Heart right ventricle (tissue), 16 donors: Measurements from ENCODE around the gene TEDDM1. TPM values are rescaled to one million over a fixed set of nuclear protein-coding genes. Genes with fewer than 3 reads are reported as not detected.

Experiments
- ATAC-seq, 8 donors: fragments of 200-7000 bp; cut with Tn5 transposase; one replicate each; pipeline ENCODE4 v1.9.1; 2020; ENCODE audit warnings: mild to moderate bottlenecking in 8 of 8, moderate library complexity in 8 of 8, moderate number of reproducible peaks in 1 of 8
- DNase-seq, 2 donors: peaks; one replicate each; pipeline ENCODE4 v3.0.0-alpha.2; 2020
- H3K27ac ChIP-seq, 10 donors: fragments of 200-600 bp; sonication (generic) in 2 of 10; one replicate each; pipeline versions ENCODE4 v1.5.0 to v1.8.0; 2020 to 2022; ENCODE audit warnings: mild to moderate bottlenecking in 3 of 10
- H3K27me3 ChIP-seq, 7 donors: fragments of 200-600 bp; one replicate each; pipeline ENCODE4 v1.8.0; 2021 to 2022; ENCODE audit warnings: mild to moderate bottlenecking in 2 of 7
- H3K36me3 ChIP-seq, 9 donors: fragments of 200-600 bp; sonication (generic) in 1 of 9; one replicate each; pipeline versions ENCODE4 v1.5.0 to v1.8.0; 2020 to 2022; ENCODE audit warnings: mild to moderate bottlenecking in 2 of 9
- H3K4me1 ChIP-seq, 9 donors: fragments of 200-600 bp; sonication (generic) in 1 of 9; one replicate each; pipeline versions ENCODE4 v1.5.0 to v1.8.0; 2020 to 2022; ENCODE audit warnings: mild to moderate bottlenecking in 4 of 9
- H3K4me3 ChIP-seq, 10 donors: fragments of 200-600 bp; sonication (generic) in 2 of 10; one replicate each; pipeline versions ENCODE4 v1.5.0 to v1.8.0; 2020 to 2022; ENCODE audit warnings: mild to moderate bottlenecking in 7 of 10, moderate library complexity in 2 of 10
- H3K9me3 ChIP-seq, 11 donors: fragments of 200-600 bp in 10 of 11; sonication (generic) in 2 of 11; one replicate each; pipeline versions ENCODE4 v1.5.0 to v1.8.0; 2013 to 2022; ENCODE audit warnings: mild to moderate bottlenecking in 2 of 11, control low read depth in 1 of 11, moderate library complexity in 1 of 11
- CTCF ChIP-seq, 9 donors: fragments of 200-600 bp; sonication (generic) in 2 of 9; IDR thresholded peaks; one replicate each; pipeline versions ENCODE4 v1.5.0 to v1.8.0; 2021 to 2022; ENCODE audit warnings: antibody characterized with exemption in 9 of 9, mild to moderate bottlenecking in 5 of 9, moderate library complexity in 1 of 9
- whole genome bisulfite sequencing, 2 donors: extraction: QIAGEN DNeasy Blood & Tissue Kit; methylation state at CpG; one replicate each; pipeline ENCODE4 v1.1.7; 2013; ENCODE audit warnings: inconsistent platforms in 1 of 2; 5-methylcytosine and 5-hydroxymethylcytosine counted together
- intact Hi-C, 10 donors: fragments of 100-400 bp; cut with DNase I; formaldehyde crosslinking; loops; one replicate each; pipeline versions ENCODE4 v1.11.1 to v1.14.2; 2022
- polyA plus RNA-seq, 2 donors: library from polyadenylated mRNA; stranded (reverse); fragments of 200-250 nt; gene quantifications; one replicate each; pipeline ENCODE4 v1.2.3, GENCODE V29; 2013
- total RNA-seq, 10 donors: library from RNA; stranded (reverse); fragmentation: NEBNext Ultra II Directional in 3 of 10; extraction: Animal tissue kit (Norgen Biotek cat#: 25700) in 3 of 10; gene quantifications; one replicate each; pipeline versions ENCODE4 v1.2.1 to v1.2.4, GENCODE V29; 2021 to 2023
- donor health status: Arrhythmogenic right ventricular cardiomyopathy.
- donor health status: ischemic (EF 13 %, LVEDD 7.1; RV severe dilation, severe dysfunction).
- donor health status: healthy with polysubstance abuse.
- donor health status: DM: no; HTN: yes; CAD: no.
- donor health status: DM: no; HTN: no; CAD: no.
- donor health status: ischemic (EF 25% LVEDD 6.9; RV normal size, moderate dysfunction).
- donor health status: ischemic (EF 25% LVEDD 5.7; RV mildly dilated, moderate dysfunction).
- donor health status: healthy.
- donor health status: DM: yes; HTN: yes; CAD: no.
- donor health status: Ischemic cardiomyopathy.
- donor health status: ischemic (EF 35%, LVEDD 5.7; RV mildly dilated, moderate dysfunction).
- donor health status: nonischemic (EF 11% LVEDD 7.7; RV severe dilation, severe dysfunction).
- donor health status: DM: yes; HTN: yes; CAD: no.
- donor health status: PGD.
- donor health status: ischemic (EF 29% LVEDD 5.4; RV normal size, mild dysfunction).
- donor health status: nonischemic (EF 23%, LVEDD 6.1; RV moderate dilation, normal function).

TEDDM1 gene
- total and polyA plus RNA-seq, 12 donors = not detected

- Histone ChIP-seq H3K4me3 (no peak overlapping the region), H3K27me3 (no peaks in the 10 kb centered on the region), H3K27ac (no peak overlapping the region), H3K9me3 (no peaks in the 10 kb centered on the region), H3K36me3 (no peaks in the 10 kb centered on the region), H3K4me1 (peaks cover 0 to 14% (median 6%) of the 10 kb centered on the region in 9 donors)
- ATAC-seq (no peak), DNase-seq (no peak)
- intact Hi-C loops = no loop called here
- 79 to 85% methylated on average over 2 of the region's 2 CpGs for WGBS, 2 donors
- no peak for TF ChIP-seq CTCF (IDR thresholded peaks at IDR 0.05)
Measured at GRCh38 chr1:182357171-182357570, 43.3 kb downstream of the TEDDM1 start.

DNA sequence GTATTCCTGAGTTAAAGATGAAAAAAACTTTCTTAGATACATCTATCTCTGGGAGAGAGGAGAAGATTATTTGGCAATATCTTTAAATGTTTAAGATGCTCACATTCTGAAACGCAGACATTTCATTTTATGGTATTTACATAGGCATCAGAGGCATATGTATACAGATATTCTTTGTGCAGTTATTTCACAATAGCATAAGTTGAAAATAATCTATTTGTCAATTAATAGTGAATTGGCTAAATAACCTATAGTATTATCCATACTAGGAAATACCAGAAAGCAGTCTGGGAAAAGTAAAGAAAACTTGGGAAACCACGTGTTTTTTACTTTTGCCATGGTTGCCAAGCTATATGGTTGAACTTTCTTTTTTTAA is 44.8 kb downstream of the TEDDM1 start:
- Histone ChIP-seq H3K27ac (no peak overlapping the region), H3K4me1 (peaks cover 0 to 18% (median 6%) of the 10 kb centered on the region in 9 donors), H3K27me3 (no peaks in the 10 kb centered on the region), H3K9me3 (no peaks in the 10 kb centered on the region), H3K36me3 (no peaks in the 10 kb centered on the region), H3K4me3 (no peak overlapping the region)
- ATAC-seq (no peak), DNase-seq (no peak)
- WGBS, 2 donors = 66 to 96% methylated on average over 2 of the region's 2 CpGs
- TF ChIP-seq CTCF (IDR thresholded peaks at IDR 0.05) = no peak
- intact Hi-C loops = no loop called here

DNA sequence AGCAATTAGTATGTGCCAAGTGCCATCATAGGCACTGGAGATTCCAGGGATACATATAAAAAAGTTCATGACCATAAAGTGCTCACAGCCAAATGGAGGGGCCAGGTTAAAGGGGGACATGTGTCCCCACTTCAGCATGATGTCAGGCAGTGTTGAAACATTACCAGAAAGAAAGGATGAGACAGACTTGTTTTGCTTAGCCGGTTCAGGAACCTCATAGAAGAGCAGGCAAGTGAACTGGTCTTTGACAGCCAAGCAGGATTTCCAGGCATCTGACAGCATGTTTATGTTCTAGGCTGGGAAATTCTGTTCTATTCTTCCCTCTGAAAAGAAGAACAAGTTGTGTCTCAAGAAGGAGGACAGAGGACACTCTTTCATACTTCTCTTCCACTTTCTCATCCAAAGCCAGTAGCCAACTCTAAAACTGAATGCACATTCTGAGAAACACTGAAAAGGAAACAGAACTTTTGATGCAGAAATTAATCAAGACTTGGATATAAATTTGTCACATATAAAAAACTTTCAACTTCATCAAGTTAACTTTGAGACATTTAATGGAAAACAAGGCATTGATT is 48.6 kb downstream of the TEDDM1 start:
- 73 to 79% methylated on average over 1 of the region's 1 CpG for WGBS, 2 donors
- Histone ChIP-seq H3K9me3 (no peaks in the 10 kb centered on the region), H3K36me3 (no peaks in the 10 kb centered on the region), H3K27me3 (no peaks in the 10 kb centered on the region), H3K4me1 (peaks cover 0 to 20% (median 3%) of the 10 kb centered on the region in 9 donors), H3K4me3 (no peak overlapping the region), H3K27ac (peak overlapping the region in 1 of 10 donors; percentile 20)
- ATAC-seq (no peak), DNase-seq (no peak)
- no peak for TF ChIP-seq CTCF (IDR thresholded peaks at IDR 0.05)
- intact Hi-C loops = no loop called here

GRCh38 chr1:182350839-182351238 is 49.6 kb downstream of the TEDDM1 start:
- ATAC-seq (peak in 5 of 8 donors; percentile 29 to 70 (median 61)), DNase-seq (no peak)
- intact Hi-C loops = no loop called here
- Histone ChIP-seq H3K27me3 (no peaks in the 10 kb centered on the region), H3K9me3 (no peaks in the 10 kb centered on the region), H3K27ac (peak overlapping the region in 1 of 10 donors; percentile 85), H3K36me3 (no peaks in the 10 kb centered on the region), H3K4me1 (peaks cover 0 to 20% (median 3%) of the 10 kb centered on the region in 9 donors), H3K4me3 (no peak overlapping the region)
- TF ChIP-seq CTCF (IDR thresholded peaks at IDR 0.05) = no peak
- 83 to 86% methylated on average over 2 of the region's 2 CpGs for WGBS, 2 donors
